H1 (cell line): Measurements from ENCODE around the gene ANKS1B. TPM values are rescaled to one million over a fixed set of nuclear protein-coding genes. Genes with fewer than 3 reads are reported as not detected.

Experiments
- CTCF ChIA-PET: fragments of 300-600 bp; sonication (Branson Sonifier 250); formaldehyde crosslinking; loops from one replicate; lab custom pipeline; 2021; ENCODE audit not compliant: partially characterized antibody; lab: Charles Lee
- POLR2A ChIA-PET: fragments of 300-600 bp; sonication (Branson Sonifier 250); formaldehyde crosslinking; loops from one replicate; lab custom pipeline; 2021; ENCODE audit warnings: inconsistent platforms; ENCODE audit not compliant: partially characterized antibody; lab: Charles Lee
- DNase-seq, 2 experiments: peaks; one replicate each; pipeline versions ENCODE4 v3.0.0 to v3.0.0-alpha.2; 2010 to 2022; ENCODE audit warnings: low spot score in 2 of 2, low read depth in 1 of 2, mixed read lengths in 1 of 2
- FAIRE-seq: peaks from 2 replicates; lab custom pipeline; 2011; peaks lifted over from hg19 to GRCh38; lab: Jason Lieb, UNC
- H2AFZ ChIP-seq: 2 replicates; pipeline ENCODE4 v1.8.1; 2012; ENCODE audit warnings: low read length, inconsistent platforms
- H2AK5ac ChIP-seq: 2 replicates; pipeline ENCODE4 v1.6.1; 2013; ENCODE audit warnings: low read depth, low read length
- H2BK120ac ChIP-seq: replicated peaks from 2 replicates; pipeline ENCODE3; 2013; ENCODE audit warnings: low read depth, low read length, inconsistent platforms
- H2BK12ac ChIP-seq: 2 replicates; pipeline ENCODE4 v1.6.1; 2013; ENCODE audit warnings: low read depth, low read length
- H2BK15ac ChIP-seq: 2 replicates; pipeline ENCODE4 v1.6.1; 2013; ENCODE audit warnings: low read length
- H2BK20ac ChIP-seq: 2 replicates; pipeline ENCODE4 v1.6.1; 2013; ENCODE audit warnings: low read length
- H2BK5ac ChIP-seq: 2 replicates; pipeline ENCODE4 v1.6.1; 2013; ENCODE audit warnings: low read depth, low read length
- H3K14ac ChIP-seq: 2 replicates; pipeline ENCODE4 v1.6.1; 2013; ENCODE audit warnings: inconsistent platforms; ENCODE audit not compliant: insufficient read length
- H3K18ac ChIP-seq: 2 replicates; pipeline ENCODE4 v1.6.1; 2013; ENCODE audit warnings: low read length; ENCODE audit errors: extremely low read depth
- H3K23ac ChIP-seq: 2 replicates; pipeline ENCODE4 v1.6.1; 2013; ENCODE audit warnings: inconsistent platforms; ENCODE audit not compliant: insufficient read length
- H3K23me2 ChIP-seq: 2 replicates; pipeline ENCODE4 v1.6.1; 2013; ENCODE audit warnings: low read depth, low read length
- H3K27ac ChIP-seq: 2 replicates; pipeline ENCODE4 v1.6.1; 2011; ENCODE audit warnings: low read depth, low read length, inconsistent platforms
- H3K27me3 ChIP-seq, 4 experiments: replicated peaks in 1 of 4; 1 replicate in 1 of 4; 2 replicates in 3 of 4; pipeline versions ENCODE4 v1.6.1 to v1.8.1; 2011 to 2013; ENCODE audit warnings: low read length in 3 of 4, mild to moderate bottlenecking in 3 of 4, inconsistent platforms in 2 of 4, mixed read lengths in 2 of 4, moderate library complexity in 1 of 4; ENCODE audit not compliant: control insufficient read depth in 3 of 4, insufficient read depth in 3 of 4; ENCODE audit errors: extremely low read depth in 1 of 4
- H3K36me3 ChIP-seq, 4 experiments: 2 replicates each; pipeline versions ENCODE4 v1.6.1 to v1.8.1; 2011 to 2013; ENCODE audit warnings: mild to moderate bottlenecking in 4 of 4, low read length in 3 of 4, moderate library complexity in 2 of 4, control low read depth in 1 of 4, inconsistent platforms in 1 of 4; ENCODE audit not compliant: insufficient read depth in 4 of 4, control insufficient read depth in 2 of 4
- H3K4ac ChIP-seq: replicated peaks from 2 replicates; pipeline ENCODE3; 2013; ENCODE audit warnings: low read length, low read depth, mixed read lengths, inconsistent platforms; ENCODE audit not compliant: insufficient read length
- H3K4me1 ChIP-seq, 4 experiments: replicated peaks in 1 of 4; 1 replicate in 1 of 4; 2 replicates in 3 of 4; pipeline versions ENCODE4 v1.6.1 to v1.8.1; 2011 to 2013; ENCODE audit warnings: low read length in 3 of 4, inconsistent platforms in 2 of 4, mixed read lengths in 1 of 4; ENCODE audit not compliant: insufficient read depth in 4 of 4, control insufficient read depth in 3 of 4
- H3K4me2 ChIP-seq, 2 experiments: 2 replicates each; pipeline versions ENCODE4 v1.6.1 to v1.8.1; 2011 to 2013; ENCODE audit warnings: low read depth in 2 of 2, low read length in 2 of 2, control low read depth in 1 of 2, inconsistent platforms in 1 of 2, mild to moderate bottlenecking in 1 of 2; ENCODE audit not compliant: insufficient read depth in 1 of 2
- H3K4me3 ChIP-seq, 4 experiments: fragments of 200-600, 300-600 bp in 1 of 4; sonication (generic), shearing (Covaris generic), sonication (Bioruptor Twin) in 1 of 4; 2 replicates each; pipeline versions ENCODE4 v1.5.1 to v1.8.1; 2011 to 2016; ENCODE audit warnings: low read length in 4 of 4, low read depth in 3 of 4, control low read depth in 2 of 4, inconsistent platforms in 2 of 4, mild to moderate bottlenecking in 2 of 4, mixed read lengths in 1 of 4, moderate library complexity in 1 of 4; ENCODE audit not compliant: insufficient read depth in 2 of 4; ENCODE audit errors: extremely low read depth in 1 of 4
- H3K56ac ChIP-seq: replicated peaks from 2 replicates; pipeline ENCODE3; 2013; ENCODE audit warnings: low read depth, mild to moderate bottlenecking, mixed read lengths, low read length, inconsistent platforms; ENCODE audit not compliant: insufficient read length
- H3K79me1 ChIP-seq: 2 replicates; pipeline ENCODE4 v1.6.1; 2013; ENCODE audit warnings: low read depth, low read length, control low read depth
- H3K79me2 ChIP-seq, 2 experiments: 2 replicates each; pipeline versions ENCODE4 v1.6.1 to v1.8.1; 2012 to 2013; ENCODE audit warnings: low read length in 2 of 2, mild to moderate bottlenecking in 2 of 2, inconsistent platforms in 1 of 2; ENCODE audit not compliant: insufficient read depth in 2 of 2, control insufficient read depth in 1 of 2
- H3K9ac ChIP-seq, 4 experiments: replicated peaks in 1 of 4; 1 replicate in 1 of 4; 2 replicates in 3 of 4; pipeline versions ENCODE4 v1.6.1 to v1.8.1; 2011 to 2013; ENCODE audit warnings: low read depth in 3 of 4, low read length in 3 of 4, control low read depth in 2 of 4, mild to moderate bottlenecking in 2 of 4, moderate library complexity in 2 of 4, inconsistent platforms in 1 of 4; ENCODE audit errors: extremely low read depth in 1 of 4
- H3K9me3 ChIP-seq, 2 experiments: 2 replicates each; pipeline versions ENCODE4 v1.6.1 to v1.8.1; 2012 to 2013; ENCODE audit warnings: mild to moderate bottlenecking in 2 of 2, moderate library complexity in 2 of 2, control low read depth in 1 of 2, inconsistent platforms in 1 of 2, low read depth in 1 of 2, low read length in 1 of 2, mixed read lengths in 1 of 2; ENCODE audit not compliant: insufficient read depth in 2 of 2
- H4K20me1 ChIP-seq, 2 experiments: replicated peaks in 1 of 2; 2 replicates each; pipeline versions ENCODE3 to v1.8.1; 2011 to 2013; ENCODE audit warnings: inconsistent platforms in 2 of 2, low read length in 2 of 2, mild to moderate bottlenecking in 1 of 2; ENCODE audit not compliant: insufficient read depth in 2 of 2, control insufficient read depth in 1 of 2
- H4K5ac ChIP-seq: 2 replicates; pipeline ENCODE4 v1.6.1; 2013; ENCODE audit warnings: low read length, low read depth, mixed read lengths, inconsistent platforms; ENCODE audit not compliant: insufficient read length
- H4K8ac ChIP-seq: 2 replicates; pipeline ENCODE4 v1.8.0; 2013; ENCODE audit warnings: mild to moderate bottlenecking, moderate library complexity, low read length, inconsistent platforms; ENCODE audit not compliant: insufficient read depth; ENCODE audit errors: extremely low read depth
- H4K91ac ChIP-seq: replicated peaks from 2 replicates; pipeline ENCODE3; 2013; ENCODE audit warnings: low read length, mixed read lengths, inconsistent platforms; ENCODE audit not compliant: insufficient read length
- ATF3 ChIP-seq: IDR thresholded peaks from 2 replicates; pipeline ENCODE4 v1.6.1; 2011; ENCODE audit warnings: low read depth, mild to moderate bottlenecking, low read length; ENCODE audit not compliant: insufficient read depth
- EZH2 ChIP-seq: fragments of 200-600 bp; sonication (generic); IDR thresholded peaks from 2 replicates; pipeline ENCODE4 v1.7.1; 2012; ENCODE audit warnings: low read depth, mild to moderate bottlenecking, moderate library complexity, low read length, inconsistent platforms; ENCODE audit not compliant: severe bottlenecking
- JUN ChIP-seq: IDR thresholded peaks from 2 replicates; pipeline ENCODE4 v1.6.1; 2011; ENCODE audit warnings: low read depth, mild to moderate bottlenecking, improper control_type of control experiment, low read length
- MAFK ChIP-seq: IDR thresholded peaks from 2 replicates; pipeline ENCODE4 v1.6.1; 2012; ENCODE audit warnings: low read depth, mild to moderate bottlenecking, improper control_type of control experiment, low read length
- MAX ChIP-seq: IDR thresholded peaks from 2 replicates; pipeline ENCODE4 v1.6.1; 2012; ENCODE audit warnings: inconsistent platforms
- TAF7 ChIP-seq: optimal IDR thresholded peaks from 2 replicates; pipeline ENCODE3; 2011; ENCODE audit warnings: low read depth, mild to moderate bottlenecking, inconsistent platforms, low read length, moderate library complexity, borderline replicate concordance
- polyA plus RNA-seq, 7 experiments: library from polyadenylated mRNA; depleted of rRNA in 3 of 7; stranded (reverse) in 5 of 7; unstranded in 2 of 7; fragments of >200 nt in 5 of 7; fragments of 200-250 nt in 2 of 7; gene quantifications; 1 replicate in 5 of 7; 2 replicates in 1 of 7; 4 replicates in 1 of 7; pipeline versions ENCODE4 v1.2.1 to v1.2.3, GENCODE V29; 2011 to 2013; ENCODE audit warnings: missing spikeins in 2 of 7, mixed read lengths in 2 of 7
- total RNA-seq: library from RNA; stranded (reverse); fragmentation: NEBNext Ultra II Directional; extraction: Animal tissue kit (Norgen Biotek cat#: 25700); gene quantifications from 2 replicates; pipeline ENCODE4 v1.2.1, GENCODE V29; 2021
- TF ChIP-seq, protein P1 (sequence below), 3 experiments: IDR thresholded peaks; 1 replicate in 2 of 3; 2 replicates in 1 of 3; pipeline versions ENCODE4 v1.5.1 to v1.6.1; 2011; ENCODE audit warnings: low read length in 3 of 3, mild to moderate bottlenecking in 3 of 3, inconsistent platforms in 2 of 3, low read depth in 1 of 3, moderate library complexity in 1 of 3; ENCODE audit not compliant: insufficient read depth in 1 of 3; ENCODE audit errors: control extremely low read depth in 1 of 3
- TF ChIP-seq, protein P2 (sequence below): IDR thresholded peaks from 2 replicates; pipeline ENCODE4 v1.6.1; 2011; ENCODE audit warnings: low read length, improper control_type of control experiment

ANKS1B gene
- total and polyA plus RNA-seq, 2 of the 8 experiments (the other 6 are each of a cell fraction or from before 2014, with no cell fraction given) = 2.7 to 6.1 TPM

DNA sequence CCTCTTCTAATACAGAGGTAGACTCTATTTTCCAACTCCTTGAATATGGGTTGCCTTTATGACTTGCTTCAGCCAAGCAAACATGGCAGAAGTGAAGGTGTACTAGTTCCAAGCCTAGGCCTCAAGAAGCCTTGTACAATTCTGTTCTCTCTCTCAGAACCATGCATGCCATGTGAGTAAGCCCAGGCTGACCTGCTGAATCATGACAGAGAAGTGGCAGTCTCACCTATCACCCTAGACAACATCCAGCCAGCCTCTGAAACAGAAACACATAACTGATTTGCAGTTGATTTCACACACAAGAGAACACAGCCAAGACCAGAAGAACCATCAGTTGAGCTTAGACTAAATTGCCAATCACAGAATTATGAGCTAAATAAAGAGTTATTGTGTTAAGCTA, 180.0 kb downstream of the ANKS1B start:
- Histone ChIP-seq H4K8ac (no peak overlapping the region), H4K5ac (no peak overlapping the region), H3K9me3 (no peaks in the 10 kb centered on the region), H3K9ac (no peak overlapping the region), H3K79me2 (no peaks in the 10 kb centered on the region), H3K18ac (no peak overlapping the region), H4K20me1 (no peaks in the 10 kb centered on the region), H3K4ac (no peak overlapping the region), H2BK5ac (no peak overlapping the region), H3K23ac (no peak overlapping the region), H3K4me3 (no peak overlapping the region), H3K27me3 (no peaks in the 10 kb centered on the region), H2AFZ (no peak overlapping the region), H2BK20ac (no peak overlapping the region), H2BK15ac (no peak overlapping the region), H3K14ac (no peak overlapping the region), H2BK120ac (no peak overlapping the region), H3K23me2 (no peaks in the 10 kb centered on the region), H2BK12ac (no peak overlapping the region), H3K27ac (no peak overlapping the region), H2AK5ac (no peak overlapping the region), H3K4me2 (no peak overlapping the region), H3K79me1 (no peaks in the 10 kb centered on the region), H4K91ac (no peak overlapping the region), H3K4me1 (no peaks in the 10 kb centered on the region), H3K36me3 (no peaks in the 10 kb centered on the region), H3K56ac (no peak overlapping the region)
- TF ChIP-seq TAF7 (no peak), MAFK (no peak), ATF3 (no peak), JUN (no peak), EZH2 (no peak), MAX (no peak)
- TF ChIP-seq, protein P1, sequence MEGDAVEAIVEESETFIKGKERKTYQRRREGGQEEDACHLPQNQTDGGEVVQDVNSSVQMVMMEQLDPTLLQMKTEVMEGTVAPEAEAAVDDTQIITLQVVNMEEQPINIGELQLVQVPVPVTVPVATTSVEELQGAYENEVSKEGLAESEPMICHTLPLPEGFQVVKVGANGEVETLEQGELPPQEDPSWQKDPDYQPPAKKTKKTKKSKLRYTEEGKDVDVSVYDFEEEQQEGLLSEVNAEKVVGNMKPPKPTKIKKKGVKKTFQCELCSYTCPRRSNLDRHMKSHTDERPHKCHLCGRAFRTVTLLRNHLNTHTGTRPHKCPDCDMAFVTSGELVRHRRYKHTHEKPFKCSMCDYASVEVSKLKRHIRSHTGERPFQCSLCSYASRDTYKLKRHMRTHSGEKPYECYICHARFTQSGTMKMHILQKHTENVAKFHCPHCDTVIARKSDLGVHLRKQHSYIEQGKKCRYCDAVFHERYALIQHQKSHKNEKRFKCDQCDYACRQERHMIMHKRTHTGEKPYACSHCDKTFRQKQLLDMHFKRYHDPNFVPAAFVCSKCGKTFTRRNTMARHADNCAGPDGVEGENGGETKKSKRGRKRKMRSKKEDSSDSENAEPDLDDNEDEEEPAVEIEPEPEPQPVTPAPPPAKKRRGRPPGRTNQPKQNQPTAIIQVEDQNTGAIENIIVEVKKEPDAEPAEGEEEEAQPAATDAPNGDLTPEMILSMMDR (IDR thresholded peaks at IDR 0.05; ENCODE audit: control extremely low read depth in 1 of 3, insufficient read depth in 1 of 3, low read depth in 1 of 3, low read length in 3 of 3) = no peak
- TF ChIP-seq, protein P2, sequence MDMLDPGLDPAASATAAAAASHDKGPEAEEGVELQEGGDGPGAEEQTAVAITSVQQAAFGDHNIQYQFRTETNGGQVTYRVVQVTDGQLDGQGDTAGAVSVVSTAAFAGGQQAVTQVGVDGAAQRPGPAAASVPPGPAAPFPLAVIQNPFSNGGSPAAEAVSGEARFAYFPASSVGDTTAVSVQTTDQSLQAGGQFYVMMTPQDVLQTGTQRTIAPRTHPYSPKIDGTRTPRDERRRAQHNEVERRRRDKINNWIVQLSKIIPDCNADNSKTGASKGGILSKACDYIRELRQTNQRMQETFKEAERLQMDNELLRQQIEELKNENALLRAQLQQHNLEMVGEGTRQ = no peak
- FAIRE-seq (no peak), DNase-seq (no peak)
- ChIA-PET POLR2A (no interaction called here), CTCF (no interaction called here)
